ENCODE data around the gene ANKFN1. TPM values are rescaled to one million over a fixed set of nuclear protein-coding genes. Genes with fewer than 3 reads are reported as not detected.

The ANKFN1 gene
- total RNA-seq, 2 donors from 2014 or later: 0.52 to 0.58 TPM

DNA sequence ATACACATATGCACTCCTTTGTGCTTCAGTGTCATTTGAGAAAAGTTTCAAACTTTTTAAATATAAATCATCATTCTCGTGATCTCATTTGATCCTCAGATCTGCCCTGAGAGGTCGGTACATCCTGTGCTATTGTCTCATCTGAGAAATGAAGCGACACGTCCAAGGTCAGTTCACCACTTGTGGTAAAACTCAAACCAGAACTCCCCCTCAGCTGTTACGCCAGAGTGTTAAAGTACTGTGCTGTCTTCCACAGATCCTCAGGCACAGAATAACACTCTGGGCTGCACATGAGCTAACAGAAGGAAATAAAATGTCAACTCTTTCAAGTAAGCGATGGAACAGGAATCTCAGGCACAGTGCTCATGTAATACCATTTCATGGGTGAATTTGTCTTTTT is 31.4 kb downstream of the ANKFN1 start:
- no peak for DNase-seq
- Histone ChIP-seq H3K27me3 (no peaks in the 10 kb centered on the region), H3K4me1 (no peaks in the 10 kb centered on the region), H3K27ac (no peak overlapping the region), H3K36me3 (no peaks in the 10 kb centered on the region), H3K4me3 (no peak overlapping the region), H3K9ac (ENCODE audit: low read depth in 2 of 2, low read length in 2 of 2) (no peak overlapping the region), H3K9me3 (no peaks in the 10 kb centered on the region)
- intact Hi-C loops (cut with DNase I): no loop called here
- no peak for TF ChIP-seq CTCF (IDR thresholded peaks at IDR 0.05)

DNA sequence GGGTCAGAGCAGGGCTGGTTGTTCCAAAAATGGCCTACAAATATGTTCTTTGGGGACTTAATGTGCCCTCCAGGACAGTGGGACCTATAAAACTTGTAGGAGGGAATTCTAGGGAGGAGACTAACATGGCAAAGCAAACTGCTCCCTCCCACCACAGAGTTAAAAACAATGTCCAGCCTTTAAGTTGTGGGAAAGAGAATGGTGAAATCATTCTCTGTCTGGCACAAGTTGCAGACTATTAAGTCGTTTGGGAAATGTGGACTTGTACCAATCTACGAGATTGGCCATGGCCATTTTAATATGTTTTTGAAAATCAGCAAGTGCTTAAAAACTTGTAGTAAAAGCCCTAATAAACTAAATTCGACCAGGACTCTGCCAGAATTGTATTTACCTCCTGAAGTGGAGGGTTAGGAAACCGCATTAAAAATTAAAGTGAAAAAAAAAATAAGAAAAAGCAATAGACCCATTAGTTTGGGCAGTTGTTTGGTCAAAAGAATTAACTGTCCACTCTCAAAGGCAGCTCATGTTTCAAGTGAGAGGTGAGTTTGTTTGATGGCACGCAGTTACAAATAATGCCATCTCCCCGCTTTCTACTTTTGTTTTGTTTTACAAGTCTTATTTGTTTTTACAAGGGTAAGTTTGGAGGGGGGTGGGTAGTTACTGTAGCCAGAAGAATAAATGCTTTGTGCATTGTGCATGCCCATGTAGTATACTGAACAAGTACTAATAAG is 32.4 kb downstream of the ANKFN1 start:
- intact Hi-C loops (cut with DNase I): no loop called here
- no peak overlapping the region for H3K27ac ChIP-seq
- no peaks in the 10 kb centered on the region for H3K9me3 ChIP-seq
- no peaks in the 10 kb centered on the region for H3K27me3 ChIP-seq
- H3K4me1 ChIP-seq: no peaks in the 10 kb centered on the region
- no peak overlapping the region for H3K9ac ChIP-seq (ENCODE audit: low read depth in 2 of 2, low read length in 2 of 2)
- H3K36me3 ChIP-seq: no peaks in the 10 kb centered on the region
- H3K4me3 ChIP-seq: no peak overlapping the region
- no peak for TF ChIP-seq CTCF (IDR thresholded peaks at IDR 0.05)
- no peak for DNase-seq

DNA sequence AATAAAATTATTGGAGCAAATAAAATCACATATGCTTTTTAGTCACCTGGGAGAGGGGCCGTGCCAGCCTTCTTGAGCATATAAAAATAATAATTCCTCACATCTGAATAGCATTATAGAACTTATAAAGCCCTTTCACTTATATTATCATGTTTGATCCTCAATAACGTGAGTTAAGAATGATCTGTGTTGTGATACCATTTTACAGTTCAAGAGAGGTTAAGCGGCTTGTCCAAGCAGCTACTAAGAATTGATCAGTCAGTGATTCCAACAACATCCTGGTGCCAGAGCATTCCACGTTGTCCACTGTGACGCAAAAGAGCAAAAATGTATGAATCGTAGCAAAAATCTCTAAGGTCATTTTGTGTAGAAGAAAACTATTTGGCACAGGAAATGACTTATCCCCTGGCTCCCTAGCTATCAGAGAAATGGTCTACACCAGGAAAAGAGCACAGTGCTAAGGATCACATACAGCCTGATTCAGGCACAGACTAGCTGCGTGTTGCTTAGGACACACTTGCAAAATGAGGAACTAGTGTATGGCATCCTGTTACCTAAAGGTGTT is 33.0 kb downstream of the ANKFN1 start:
- H3K9me3 ChIP-seq: no peaks in the 10 kb centered on the region
- no peak overlapping the region for H3K27ac ChIP-seq
- no peak overlapping the region for H3K9ac ChIP-seq (ENCODE audit: low read depth in 2 of 2, low read length in 2 of 2)
- no peak overlapping the region for H3K4me3 ChIP-seq
- no peaks in the 10 kb centered on the region for H3K27me3 ChIP-seq
- TF ChIP-seq CTCF (IDR thresholded peaks at IDR 0.05): no peak
- no peaks in the 10 kb centered on the region for H3K4me1 ChIP-seq
- no peak for DNase-seq
- intact Hi-C loops (cut with DNase I): no loop called here
- H3K36me3 ChIP-seq: no peaks in the 10 kb centered on the region

DNA sequence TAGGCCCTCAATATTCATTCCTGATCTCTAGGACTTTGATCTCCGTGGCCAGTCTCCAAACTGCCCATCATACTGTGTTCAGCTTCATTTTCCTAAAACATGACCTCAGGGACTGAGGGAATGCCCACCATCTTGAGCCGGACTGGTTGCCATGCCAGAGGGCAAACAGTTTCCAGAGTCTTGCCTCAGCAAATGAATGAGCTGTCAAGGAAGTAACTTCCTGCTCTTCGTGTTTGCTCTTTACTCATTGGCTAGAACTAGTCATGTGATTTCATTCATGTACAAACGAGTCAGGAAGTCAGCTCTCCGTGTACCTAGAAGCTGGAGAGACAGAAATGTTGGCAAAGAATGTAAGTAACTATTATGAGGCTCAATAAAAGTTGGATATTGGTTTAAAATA is 50.2 kb downstream of the ANKFN1 start:
- DNase-seq: no peak
- Histone ChIP-seq H3K9me3 (no peaks in the 10 kb centered on the region), H3K4me3 (no peak overlapping the region), H3K4me1 (no peaks in the 10 kb centered on the region), H3K9ac (ENCODE audit: low read depth in 2 of 2, low read length in 2 of 2) (no peak overlapping the region), H3K27me3 (no peaks in the 10 kb centered on the region), H3K36me3 (no peaks in the 10 kb centered on the region), H3K27ac (no peak overlapping the region)
- TF ChIP-seq CTCF (IDR thresholded peaks at IDR 0.05): no peak
- intact Hi-C loops (cut with DNase I): no loop called here

DNA sequence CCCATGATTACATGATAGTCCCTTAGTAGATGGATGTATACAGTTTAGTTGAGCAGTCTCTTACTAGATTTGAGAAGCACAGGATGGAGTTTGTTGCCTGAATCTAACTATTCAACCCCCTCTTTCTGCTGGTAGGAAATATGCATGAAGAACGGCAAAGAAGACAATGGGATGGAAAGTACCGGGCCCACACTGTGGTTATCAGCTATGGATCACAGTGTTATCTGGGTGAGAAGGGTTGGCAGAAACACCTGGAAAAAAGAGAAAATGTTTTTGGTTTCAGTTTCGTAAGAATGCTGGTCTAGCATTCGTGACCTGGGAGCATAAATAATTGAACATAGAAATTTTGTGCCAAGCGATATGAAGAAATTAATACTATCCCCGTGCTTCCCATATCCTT is 53.1 kb downstream of the ANKFN1 start:
- Histone ChIP-seq H3K36me3 (no peaks in the 10 kb centered on the region), H3K4me3 (no peak overlapping the region), H3K4me1 (no peaks in the 10 kb centered on the region), H3K27ac (no peak overlapping the region), H3K9ac (ENCODE audit: low read depth in 2 of 2, low read length in 2 of 2) (no peak overlapping the region), H3K27me3 (no peaks in the 10 kb centered on the region), H3K9me3 (no peaks in the 10 kb centered on the region)
- intact Hi-C loops (cut with DNase I): no loop called here
- TF ChIP-seq CTCF (IDR thresholded peaks at IDR 0.05): no peak
- no peak for DNase-seq
